NOMO-1 (cell line): ENCODE measurements around the gene ENSA.
A peak's percentile ranks its signal among the peaks of the same experiment; 100 is the strongest.
"Not testable (repeated sequence)": the region's sequence is repeated elsewhere in the genome, so short reads cannot be mapped to it uniquely, and the experiment has no call there.

ENCODE experiments used
- DNase-seq, 2 experiments: peaks; one replicate each; lab custom pipeline; 2025; ENCODE audit not compliant: unreplicated experiment in 2 of 2; lab: John Stamatoyannopoulos, UW

ENSA gene

GRCh38 chr1:150622303-150622975 is 7.0 kb downstream of the ENSA start:
- DNase-seq = no peak

- DNase-seq = peak in 1 of 2 experiments; percentile 62
Observed at GRCh38 chr1:150621497-150622302, 7.7 kb downstream of the ENSA start.

GRCh38 chr1:150620919-150621318 is 8.5 kb downstream of the ENSA start:
- DNase-seq = no peak

GRCh38 chr1:150619576-150620509 is 9.6 kb downstream of the ENSA start:
- DNase-seq = no peak

- DNase-seq = no peak
Observed at GRCh38 chr1:150615346-150616201, 13.8 kb downstream of the ENSA start.

GRCh38 chr1:150613061-150613920 is 16.1 kb downstream of the ENSA start:
- peak; percentile 81 to 99 for DNase-seq

GRCh38 chr1:150612014-150612345 is 17.4 kb downstream of the ENSA start:
- DNase-seq = no peak

- no peak for DNase-seq
Observed at GRCh38 chr1:150610576-150610975, 18.8 kb downstream of the ENSA start.

- DNase-seq = no peak
Observed at GRCh38 chr1:150609732-150610131, 19.7 kb downstream of the ENSA start.

- no peak for DNase-seq
Observed at GRCh38 chr1:150606463-150607142, 22.8 kb downstream of the ENSA start.

GRCh38 chr1:150605451-150605731 is 24.0 kb downstream of the ENSA start:
- not testable (repeated sequence) for DNase-seq

GRCh38 chr1:150604226-150604588 is 25.2 kb downstream of the ENSA start:
- no peak for DNase-seq

- no peak for DNase-seq
Observed at GRCh38 chr1:150603711-150604110, 25.7 kb downstream of the ENSA start.

GRCh38 chr1:150602372-150602771 is 27.0 kb downstream of the ENSA start:
- not testable (repeated sequence) for DNase-seq

GRCh38 chr1:150601540-150601939 is 27.9 kb downstream of the ENSA start:
- no peak for DNase-seq

GRCh38 chr1:150598346-150598745 is 31.1 kb downstream of the ENSA start:
- not testable (repeated sequence) for DNase-seq

- no peak for DNase-seq
Observed at GRCh38 chr1:150596976-150597375, 32.4 kb downstream of the ENSA start.

- DNase-seq = no peak
Observed at GRCh38 chr1:150596095-150596892, 33.1 kb downstream of the ENSA start.
